Measurements from ENCODE around the gene DIRAS1.

DNA sequence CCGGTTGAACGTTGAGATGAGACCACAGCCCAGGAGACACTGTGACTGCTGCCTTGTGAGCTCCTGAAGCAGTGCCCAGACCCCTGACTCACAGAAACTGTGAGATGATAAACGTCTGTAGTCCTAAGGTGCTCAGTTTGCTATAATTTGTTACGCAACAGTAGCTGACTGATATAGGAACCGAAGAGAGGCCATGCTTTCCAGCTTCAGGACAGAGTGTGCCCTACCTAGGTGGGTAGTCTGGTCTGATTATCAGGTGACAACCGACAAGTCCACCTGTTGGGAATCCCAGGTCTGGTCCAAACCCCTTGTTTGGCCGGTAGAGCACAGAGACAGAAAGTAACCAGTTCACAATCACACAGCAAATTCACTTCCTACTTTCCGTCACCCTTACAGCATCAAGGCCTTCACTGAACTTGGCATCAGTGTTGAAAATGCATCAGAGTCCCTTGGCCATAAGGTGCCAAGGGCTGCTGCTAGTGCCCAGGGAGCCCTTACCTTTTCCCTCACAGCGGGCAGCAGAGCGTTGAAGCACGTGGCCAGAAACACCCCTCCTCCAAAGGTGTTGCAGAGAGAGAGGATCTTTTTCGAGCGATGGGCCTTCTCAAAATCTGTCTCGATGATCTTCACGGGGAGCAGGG lies 15.5 kb upstream of the DIRAS1 start:
- TF ChIP-seq EZH2 (IDR thresholded peaks at IDR 0.05; ENCODE audit: insufficient read depth, poor library complexity, severe bottlenecking) = no peak
- no peak for TF ChIP-seq EZH2phosphoT487 (IDR thresholded peaks at IDR 0.05; ENCODE audit: insufficient read depth, low read depth)
